SK-N-MC (cell line): ENCODE results near the gene CELSR1.
A peak's percentile ranks its signal among the peaks of the same experiment; 100 is the strongest.
"Not testable (repeated sequence)": the region's sequence is repeated elsewhere in the genome, so short reads cannot be mapped to it uniquely, and the experiment has no call there.

Source experiments
- DNase-seq: peaks from one replicate; pipeline ENCODE4 v3.0.0-alpha.2; 2011; ENCODE audit warnings: low read depth, low spot score
- H3K27ac ChIP-seq: fragments of 200-600 bp; sonication (generic); 2 replicates; pipeline ENCODE4 v1.5.1; 2016; ENCODE audit warnings: mixed run types
- H3K36me3 ChIP-seq: fragments of 200-600 bp; sonication (generic); 2 replicates; pipeline ENCODE4 v1.6.1; 2017; ENCODE audit warnings: antibody characterized with exemption, low read length, mixed read lengths; ENCODE audit not compliant: insufficient read depth
- H3K4me3 ChIP-seq: fragments of 200-600 bp; sonication (generic); 2 replicates; pipeline ENCODE4 v1.5.1; 2016
- H3K9ac ChIP-seq: fragments of 200-600 bp; sonication (generic); 2 replicates; pipeline ENCODE4 v1.8.0; 2017; ENCODE audit warnings: mixed run types, mixed read lengths; ENCODE audit not compliant: insufficient read length
- H3K9me3 ChIP-seq: fragments of 200-600 bp; sonication (generic); 2 replicates; pipeline ENCODE4 v1.6.1; 2017; ENCODE audit warnings: low read depth, mild to moderate bottlenecking, antibody characterized with exemption, low read length, moderate library complexity, mixed read lengths
- EZH2 ChIP-seq: fragments of 200-600 bp; sonication (generic); IDR thresholded peaks from one replicate; pipeline ENCODE4 v1.6.1; 2017; ENCODE audit warnings: antibody characterized with exemption
- FOXP2 ChIP-seq: optimal IDR thresholded peaks from 2 replicates; pipeline ENCODE3; 2011; ENCODE audit warnings: mild to moderate bottlenecking, moderate library complexity; ENCODE audit not compliant: insufficient read depth; ENCODE audit errors: extremely low read length, control extremely low read depth
- POLR2AphosphoS5 ChIP-seq: IDR thresholded peaks from 2 replicates; pipeline ENCODE4 v1.6.1; 2012; ENCODE audit warnings: mild to moderate bottlenecking, low read depth, low read length, borderline replicate concordance

Gene CELSR1

GRCh38 chr22:46509416-46510089 lies 27.9 kb downstream of the CELSR1 start:
- H3K9ac ChIP-seq: no peak overlapping the region

DNA sequence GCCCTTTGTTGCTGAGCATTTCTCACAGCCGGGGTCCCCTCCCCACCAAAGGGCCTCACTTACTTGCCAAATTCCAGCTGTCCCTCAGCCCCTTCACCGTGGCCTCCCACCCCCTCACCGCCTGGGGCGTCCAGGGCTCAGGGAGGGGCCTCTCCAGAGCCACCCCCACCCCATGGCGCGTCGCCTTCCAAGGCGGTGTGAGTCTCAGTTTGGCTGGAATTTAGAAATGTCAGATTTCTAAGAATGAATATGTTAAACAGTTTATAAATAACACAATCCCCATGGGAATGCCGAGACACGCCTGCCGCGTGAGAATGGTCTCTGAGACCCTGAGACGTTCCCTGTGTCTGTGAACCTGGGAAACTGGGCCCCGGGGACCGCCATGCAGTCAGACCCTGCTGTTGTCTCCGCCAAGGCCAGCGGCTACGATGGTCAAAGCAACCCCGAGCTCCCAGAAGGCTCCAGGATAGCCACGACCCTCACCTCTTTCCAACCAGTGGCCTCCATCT lies 28.9 kb downstream of the CELSR1 start:
- TF ChIP-seq EZH2: no peak
- TF ChIP-seq FOXP2: no peak
- no peak for TF ChIP-seq POLR2AphosphoS5
- DNase-seq: peak; percentile 24
- H3K4me3 ChIP-seq: no peak overlapping the region
- H3K27ac ChIP-seq: no peak overlapping the region
- no peaks in the 10 kb centered on the region for H3K9me3 ChIP-seq
- H3K36me3 ChIP-seq: no peaks in the 10 kb centered on the region
- H3K9ac ChIP-seq: no peak overlapping the region

More at GRCh38 chr22:46509416-46510089, 27.9 kb downstream of the CELSR1 start:
- Histone ChIP-seq H3K36me3 (no peaks in the 10 kb centered on the region), H3K27ac (no peak overlapping the region), H3K9me3 (no peaks in the 10 kb centered on the region), H3K4me3 (no peak overlapping the region)
- TF ChIP-seq FOXP2 (no peak), EZH2 (no peak), POLR2AphosphoS5 (no peak)
- DNase-seq: no peak

DNA sequence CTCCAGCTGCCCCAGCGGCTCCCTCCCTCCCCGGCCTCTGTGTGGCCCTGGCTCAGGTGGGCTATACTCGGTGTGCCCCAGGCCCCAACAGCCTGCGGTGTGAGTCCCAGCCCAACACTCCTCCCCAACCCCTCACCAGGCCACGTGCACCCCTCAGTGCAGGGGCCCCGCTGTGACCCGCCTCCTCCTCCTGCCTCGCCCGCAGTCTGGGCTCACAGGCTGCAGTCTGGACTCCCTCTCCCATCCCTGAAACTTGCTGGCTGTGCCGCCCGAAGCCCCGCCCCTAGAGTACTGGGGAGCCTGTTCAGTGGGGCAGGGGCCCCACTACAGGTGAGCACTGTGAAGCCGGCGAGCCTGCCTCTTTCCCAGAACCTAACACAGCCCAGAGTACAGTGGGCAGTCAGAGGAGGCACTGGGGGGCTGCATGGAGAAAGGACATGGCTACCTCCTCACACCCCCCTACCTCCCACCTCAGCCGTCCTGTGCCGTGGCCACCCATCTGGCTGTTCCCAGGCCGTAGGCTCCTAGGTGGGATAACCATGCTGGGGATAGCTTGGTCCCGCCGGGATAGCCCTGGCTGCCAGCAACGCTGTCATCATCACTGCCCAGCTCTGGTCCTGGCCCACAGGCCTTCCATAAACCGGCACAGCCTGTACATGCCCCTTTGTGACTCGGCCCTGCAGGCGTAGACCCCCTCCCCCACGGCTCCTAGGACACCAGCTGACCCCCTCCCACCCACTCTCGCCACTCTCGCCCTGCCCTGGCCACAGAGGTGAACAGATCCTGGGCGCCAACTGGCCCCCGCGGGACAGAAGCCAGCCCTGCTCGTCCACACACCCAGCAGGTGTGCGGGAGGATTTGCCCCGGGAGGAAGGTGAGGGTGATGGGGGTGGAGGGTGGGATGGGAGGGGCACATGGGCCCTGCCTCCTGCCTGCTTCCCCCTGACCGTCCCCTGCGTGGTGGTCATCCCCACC lies 29.7 kb downstream of the CELSR1 start:
- TF ChIP-seq POLR2AphosphoS5: no peak
- TF ChIP-seq EZH2: no peak
- no peak for TF ChIP-seq FOXP2
- Histone ChIP-seq H3K36me3 (no peaks in the 10 kb centered on the region), H3K9me3 (no peaks in the 10 kb centered on the region), H3K9ac (no peak overlapping the region), H3K4me3 (no peak overlapping the region), H3K27ac (no peak overlapping the region)
- no peak for DNase-seq

DNA sequence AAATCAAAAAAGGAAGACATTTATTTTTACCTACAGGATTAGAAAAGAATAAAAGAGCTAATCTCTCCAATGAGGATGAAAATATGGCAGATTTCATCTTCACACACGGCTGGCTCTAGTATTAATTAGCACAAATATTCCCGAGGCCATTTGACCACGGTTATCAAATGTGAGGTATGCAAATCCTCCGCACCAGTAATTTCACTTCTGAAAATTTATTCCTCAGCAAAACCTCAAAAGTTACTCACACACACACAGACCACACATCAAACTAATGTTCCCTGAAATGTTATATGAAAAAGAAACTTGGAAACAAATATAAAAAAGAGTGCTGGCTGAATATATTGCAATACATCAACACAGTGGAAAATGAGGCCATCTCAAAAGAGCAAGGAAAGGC lies 32.8 kb downstream of the CELSR1 start:
- Histone ChIP-seq H3K9ac (no peak overlapping the region), H3K4me3 (no peak overlapping the region), H3K9me3 (no peaks in the 10 kb centered on the region), H3K27ac (no peak overlapping the region), H3K36me3 (no peaks in the 10 kb centered on the region)
- TF ChIP-seq FOXP2 (no peak), EZH2 (no peak), POLR2AphosphoS5 (no peak)
- DNase-seq: no peak

DNA sequence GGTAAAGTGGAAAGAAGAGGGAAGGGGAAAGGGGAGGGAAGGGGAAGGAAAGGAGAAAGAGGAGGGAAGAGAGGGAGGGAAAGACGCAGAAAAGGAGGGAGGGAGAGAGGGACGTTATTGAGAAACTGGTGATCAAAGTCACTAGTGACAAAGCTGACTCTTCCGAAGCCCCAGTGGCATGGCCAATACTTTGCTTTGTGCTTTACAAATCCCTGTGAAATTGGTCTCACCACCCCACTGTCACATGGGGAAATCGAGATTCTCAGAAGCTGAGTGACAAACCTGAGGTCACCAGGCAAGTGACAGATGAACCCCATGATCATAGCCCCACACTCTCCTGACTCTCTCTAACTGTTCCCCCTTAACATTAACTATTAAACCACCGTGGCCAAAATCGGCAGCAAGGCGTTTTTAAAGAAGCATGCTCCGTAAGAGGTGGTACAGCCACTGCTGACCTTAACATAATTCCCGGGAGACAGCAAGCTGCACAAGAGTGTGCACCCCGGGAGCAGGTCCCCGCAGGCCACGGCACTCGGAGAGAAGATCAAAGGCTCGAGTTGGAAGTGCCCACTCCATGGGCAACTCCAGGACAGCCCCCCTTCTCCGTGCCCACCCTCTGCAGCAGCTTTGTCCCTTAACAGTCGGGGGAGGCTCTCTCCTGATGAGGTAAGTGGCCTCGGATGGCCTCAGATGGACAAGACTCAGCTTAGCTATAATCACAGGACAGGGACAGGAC lies 34.8 kb downstream of the CELSR1 start:
- H3K9ac ChIP-seq: no peak overlapping the region
- H3K9me3 ChIP-seq: no peaks in the 10 kb centered on the region
- no peak overlapping the region for H3K4me3 ChIP-seq
- TF ChIP-seq FOXP2: no peak
- no peak for DNase-seq
- no peak overlapping the region for H3K27ac ChIP-seq
- H3K36me3 ChIP-seq: no peaks in the 10 kb centered on the region

- H3K9me3 ChIP-seq: no peaks in the 10 kb centered on the region
- TF ChIP-seq FOXP2 (no peak), POLR2AphosphoS5 (no peak), EZH2 (no peak)
- no peak overlapping the region for H3K4me3 ChIP-seq
- no peaks in the 10 kb centered on the region for H3K36me3 ChIP-seq
- H3K9ac ChIP-seq: no peak overlapping the region
- H3K27ac ChIP-seq: no peak overlapping the region
- DNase-seq: no peak
Observed at GRCh38 chr22:46501701-46502100, 35.7 kb downstream of the CELSR1 start.

DNA sequence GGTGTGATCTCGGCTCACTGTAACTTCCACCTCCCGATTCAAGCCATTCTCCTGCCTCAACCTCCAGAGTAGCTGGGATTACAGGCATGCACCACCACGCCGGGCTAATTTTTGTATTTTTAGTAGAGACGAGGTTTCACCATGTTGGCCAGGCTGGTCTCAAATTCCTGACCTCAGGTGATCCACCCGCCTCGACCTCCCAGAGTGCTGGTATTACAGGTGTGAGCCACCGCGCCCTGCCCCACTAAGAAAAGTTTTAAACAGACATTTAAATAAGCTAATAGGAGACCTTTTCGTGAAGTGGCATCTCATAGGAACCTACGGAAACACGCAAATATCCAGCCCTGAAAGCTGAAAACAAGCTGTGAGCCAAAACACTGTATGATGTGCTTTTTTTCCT lies 36.2 kb downstream of the CELSR1 start:
- H3K36me3 ChIP-seq, H3K27ac ChIP-seq, H3K4me3 ChIP-seq, H3K9ac ChIP-seq, H3K9me3 ChIP-seq, DNase-seq: not testable (repeated sequence)

DNA sequence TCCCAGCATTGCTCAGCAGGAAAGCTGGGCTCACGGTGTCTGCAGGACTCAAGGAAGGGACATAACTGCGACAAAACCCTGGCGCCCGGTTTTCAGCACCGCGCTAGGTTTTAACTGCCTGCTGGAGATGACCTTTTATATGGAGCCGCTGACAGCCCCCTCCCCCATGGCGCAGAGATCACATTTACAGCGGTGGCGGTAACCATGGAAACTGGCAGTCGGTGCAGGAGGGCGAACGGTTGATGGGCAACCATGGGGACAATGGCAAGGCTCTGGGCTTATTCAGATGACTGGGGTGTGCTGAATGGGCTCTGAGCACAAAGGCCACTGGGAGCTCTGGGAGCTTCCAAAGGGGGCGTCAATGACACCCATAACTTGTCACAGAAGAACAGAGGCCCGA lies 37.2 kb downstream of the CELSR1 start:
- H3K9ac ChIP-seq: no peak overlapping the region
- H3K9me3 ChIP-seq: no peaks in the 10 kb centered on the region
- DNase-seq: no peak
- H3K27ac ChIP-seq: no peak overlapping the region
- H3K36me3 ChIP-seq: no peaks in the 10 kb centered on the region
- H3K4me3 ChIP-seq: no peak overlapping the region
- TF ChIP-seq FOXP2: no peak
